Right atrium auricular region (tissue), 2 donors: ENCODE results near the gene PSAPL1. TPM values are rescaled to one million over a fixed set of nuclear protein-coding genes. Genes with fewer than 3 reads are reported as not detected.

Experiments
- DNase-seq: peaks from one replicate; pipeline ENCODE4 v3.0.0-alpha.2; 2019; ENCODE audit warnings: low spot score
- H3K27ac ChIP-seq, 2 donors: fragments of 200-600 bp; sonication (generic); 1 replicate in 1 of 2; 2 replicates in 1 of 2; pipeline ENCODE4 v1.5.1; 2016 to 2019
- H3K27me3 ChIP-seq, 2 donors: fragments of 200-600 bp; sonication (generic); one replicate each; pipeline versions ENCODE4 v1.5.1 to v1.6.0; 2017 to 2019
- H3K36me3 ChIP-seq: fragments of 200-600 bp; sonication (generic); one replicate; pipeline ENCODE4 v1.5.1; 2016
- H3K4me1 ChIP-seq, 2 donors: fragments of 200-600 bp; sonication (generic); one replicate each; pipeline versions ENCODE4 v1.5.1 to v1.6.0; 2017 to 2019
- H3K4me3 ChIP-seq, 2 donors: fragments of 200-600 bp; sonication (generic); 1 replicate in 1 of 2; 2 replicates in 1 of 2; pipeline ENCODE4 v1.5.1; 2017 to 2019; ENCODE audit warnings: mild to moderate bottlenecking in 1 of 2, moderate library complexity in 1 of 2
- H3K9me3 ChIP-seq, 2 donors: fragments of 200-600 bp; sonication (generic); one replicate each; pipeline ENCODE4 v1.5.1; 2019
- CTCF ChIP-seq, 2 donors: fragments of 200-600 bp; sonication (generic); IDR thresholded peaks; one replicate each; pipeline ENCODE4 v1.5.1; 2019; ENCODE audit warnings: antibody characterized with exemption in 2 of 2
- total RNA-seq, 2 donors: library from RNA; depleted of rRNA; stranded (reverse); fragments of >200 nt; gene quantifications; one replicate each; pipeline ENCODE4 v1.1.0, GENCODE V29; 2016

PSAPL1 gene
- total RNA-seq, 2 donors from 2014 or later, result 0.12 TPM; not detected in 1

- no peak overlapping the region for H3K27ac ChIP-seq
- no peaks in the 10 kb centered on the region for H3K4me1 ChIP-seq
- no peaks in the 10 kb centered on the region for H3K9me3 ChIP-seq
- no peaks in the 10 kb centered on the region for H3K27me3 ChIP-seq
- TF ChIP-seq CTCF (IDR thresholded peaks at IDR 0.05), result no peak
- no peak for DNase-seq
- no peak overlapping the region for H3K4me3 ChIP-seq
- no peaks in the 10 kb centered on the region for H3K36me3 ChIP-seq
These were observed 7.9 kb upstream of the PSAPL1 start for GRCh38 chr4:7442574-7443162.

- Histone ChIP-seq H3K4me1 (no peaks in the 10 kb centered on the region), H3K4me3 (no peak overlapping the region), H3K36me3 (no peaks in the 10 kb centered on the region), H3K27me3 (no peaks in the 10 kb centered on the region), H3K9me3 (no peaks in the 10 kb centered on the region), H3K27ac (no peak overlapping the region)
- no peak for DNase-seq
- no peak for TF ChIP-seq CTCF (IDR thresholded peaks at IDR 0.05)
These were observed 6.5 kb upstream of the PSAPL1 start for GRCh38 chr4:7441201-7441600.

- TF ChIP-seq CTCF (IDR thresholded peaks at IDR 0.05), result no peak
- no peaks in the 10 kb centered on the region for H3K27me3 ChIP-seq
- H3K27ac ChIP-seq, result no peak overlapping the region
- no peaks in the 10 kb centered on the region for H3K36me3 ChIP-seq
- no peak overlapping the region for H3K4me3 ChIP-seq
- H3K9me3 ChIP-seq, result no peaks in the 10 kb centered on the region
- H3K4me1 ChIP-seq, result peaks cover 0 to 10% of the 10 kb centered on the region in 2 donors
- DNase-seq, result no peak
These were observed 5.0 kb upstream of the PSAPL1 start for GRCh38 chr4:7439699-7440098.

- Histone ChIP-seq H3K4me3 (no peak overlapping the region), H3K36me3 (no peaks in the 10 kb centered on the region), H3K27me3 (no peaks in the 10 kb centered on the region), H3K4me1 (peaks cover 0 to 12% of the 10 kb centered on the region in 2 donors), H3K9me3 (no peaks in the 10 kb centered on the region), H3K27ac (no peak overlapping the region)
- TF ChIP-seq CTCF (IDR thresholded peaks at IDR 0.05), result no peak
- no peak for DNase-seq
These were observed 1.5 kb upstream of the PSAPL1 start for GRCh38 chr4:7436256-7436655.

GRCh38 chr4:7435471-7436061 lies 836 bp upstream of the PSAPL1 start:
- TF ChIP-seq CTCF (IDR thresholded peaks at IDR 0.05), result no peak
- H3K27ac ChIP-seq, result no peak overlapping the region
- no peaks in the 10 kb centered on the region for H3K27me3 ChIP-seq
- DNase-seq, result no peak
- H3K4me1 ChIP-seq, result peaks cover 0 to 12% of the 10 kb centered on the region in 2 donors
- no peaks in the 10 kb centered on the region for H3K9me3 ChIP-seq
- no peak overlapping the region for H3K4me3 ChIP-seq
- no peaks in the 10 kb centered on the region for H3K36me3 ChIP-seq
